ENCODE results near the gene SMIM35.

Gene SMIM35

GRCh38 chr11:118108513-118108912, 21.8 kb upstream of the SMIM35 start:
- no peak for DNase-seq

- no peak for DNase-seq
Observed at GRCh38 chr11:118106789-118107335, 20.1 kb upstream of the SMIM35 start.

- no peak for DNase-seq
Observed at GRCh38 chr11:118105657-118106305, 19.0 kb upstream of the SMIM35 start.

GRCh38 chr11:118104491-118104890, 17.7 kb upstream of the SMIM35 start:
- DNase-seq, result no peak

- no peak for DNase-seq
Observed at GRCh38 chr11:118102721-118103261, 16.0 kb upstream of the SMIM35 start.

- DNase-seq, result no peak
Observed at GRCh38 chr11:118100691-118101232, 14.0 kb upstream of the SMIM35 start.

GRCh38 chr11:118099838-118100556, 13.2 kb upstream of the SMIM35 start:
- DNase-seq, result no peak

- no peak for DNase-seq
Observed at GRCh38 chr11:118098996-118099837, 12.5 kb upstream of the SMIM35 start.

- no peak for DNase-seq
Observed at GRCh38 chr11:118095967-118096367, 9.2 kb upstream of the SMIM35 start.

- no peak for DNase-seq
Observed at GRCh38 chr11:118095493-118095892, 8.7 kb upstream of the SMIM35 start.

- no peak for DNase-seq
Observed at GRCh38 chr11:118092907-118093571, 6.3 kb upstream of the SMIM35 start.

- DNase-seq, result no peak
Observed at GRCh38 chr11:118091690-118092089, 4.9 kb upstream of the SMIM35 start.

GRCh38 chr11:118090545-118091162, 3.9 kb upstream of the SMIM35 start:
- DNase-seq, result no peak

- no peak for DNase-seq
Observed at GRCh38 chr11:118088531-118088930, 1.8 kb upstream of the SMIM35 start.

GRCh38 chr11:118087931-118088330, 1.2 kb upstream of the SMIM35 start:
- DNase-seq, result no peak

GRCh38 chr11:118084656-118085055, 2.1 kb downstream of the SMIM35 start:
- DNase-seq, result no peak

- DNase-seq, result no peak
Observed at GRCh38 chr11:118084247-118084646, 2.5 kb downstream of the SMIM35 start.

GRCh38 chr11:118082880-118083552, 3.7 kb downstream of the SMIM35 start:
- DNase-seq, result no peak

- no peak for DNase-seq
Observed at GRCh38 chr11:118081241-118081958, 5.4 kb downstream of the SMIM35 start.

- no peak for DNase-seq
Observed at GRCh38 chr11:118080296-118080695, 6.5 kb downstream of the SMIM35 start.
